HG03196 (cell line): Measurements from ENCODE around the gene RUNX2.
A peak's percentile ranks its signal among the peaks of the same experiment; 100 is the strongest.

Experiments used
- ATAC-seq: cut with Tn5 transposase; IDR thresholded peaks from one replicate; pipeline ENCODE4 v1.9.1; 2021; ENCODE audit not compliant: unreplicated experiment

RUNX2 gene

GRCh38 chr6:45350186-45350710 lies 22.1 kb downstream of the RUNX2 start:
- ATAC-seq = no peak

DNA sequence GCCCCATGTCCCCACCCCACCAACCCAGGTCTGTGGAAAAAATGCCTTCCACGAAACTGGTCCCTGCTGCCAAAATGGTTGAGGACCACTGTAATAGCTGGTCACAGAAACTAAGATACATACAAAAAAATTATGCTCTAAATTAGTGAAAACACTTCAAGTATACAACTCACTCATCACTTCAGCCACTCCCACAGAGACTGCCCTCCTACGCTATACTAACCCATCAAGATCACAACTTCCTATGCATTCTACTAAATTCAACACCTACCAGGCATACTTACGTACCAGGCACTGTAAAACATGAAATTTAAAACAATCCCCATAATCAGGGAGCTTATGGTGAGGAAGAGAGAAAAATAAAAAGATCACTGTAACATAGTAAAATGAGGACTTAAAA lies 22.9 kb downstream of the RUNX2 start:
- no peak for ATAC-seq

- ATAC-seq = no peak
Observed at GRCh38 chr6:45351667-45352066, 23.5 kb downstream of the RUNX2 start.

- no peak for ATAC-seq
Observed at GRCh38 chr6:45353654-45354053, 25.5 kb downstream of the RUNX2 start.

GRCh38 chr6:45364466-45364865 lies 36.3 kb downstream of the RUNX2 start:
- ATAC-seq = no peak

DNA sequence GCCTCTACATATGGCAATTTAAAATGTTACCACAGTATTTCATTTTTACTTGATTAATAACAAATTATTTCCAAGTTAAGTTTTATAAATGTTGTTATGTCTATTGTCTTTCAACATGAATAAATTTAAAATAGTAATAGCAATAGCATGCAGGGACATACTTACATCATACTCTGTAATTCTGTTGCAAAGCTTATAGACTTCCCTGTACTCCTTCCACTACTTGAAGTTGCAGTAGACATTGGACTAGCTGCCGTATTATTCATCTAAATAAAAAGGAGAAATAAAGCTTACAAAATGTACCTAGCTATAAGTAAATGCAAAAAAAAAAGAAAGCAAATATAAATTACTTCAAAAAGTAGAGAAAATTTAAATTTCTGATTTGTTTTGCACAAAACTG lies 36.9 kb downstream of the RUNX2 start:
- ATAC-seq = no peak

- ATAC-seq = no peak
Observed at GRCh38 chr6:45366534-45366933, 38.4 kb downstream of the RUNX2 start.

GRCh38 chr6:45367999-45368398 lies 39.9 kb downstream of the RUNX2 start:
- no peak for ATAC-seq

GRCh38 chr6:45369870-45370269 lies 41.7 kb downstream of the RUNX2 start:
- ATAC-seq = no peak

GRCh38 chr6:45371924-45372573 lies 43.9 kb downstream of the RUNX2 start:
- ATAC-seq = no peak

DNA sequence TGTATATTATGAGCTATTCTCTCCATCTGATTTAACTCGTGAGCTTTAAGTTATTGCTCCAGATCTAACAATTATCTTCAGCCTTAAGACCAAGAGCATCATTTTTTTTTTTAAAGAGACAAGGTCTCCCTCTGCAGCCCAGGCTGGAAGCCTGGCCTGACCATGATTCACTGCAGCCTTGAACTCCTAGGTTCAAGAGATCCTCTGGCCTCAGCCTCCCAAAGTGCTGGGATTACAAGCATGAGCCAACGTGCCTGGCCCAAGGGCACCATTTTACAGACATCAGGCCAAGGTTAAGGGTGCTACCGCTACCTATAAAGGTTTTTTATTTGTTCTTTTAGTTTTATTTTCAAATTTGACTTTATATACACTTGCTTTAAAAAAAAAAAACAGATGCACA lies 47.3 kb downstream of the RUNX2 start:
- no peak for ATAC-seq

- ATAC-seq = no peak
Observed at GRCh38 chr6:45376310-45377042, 48.3 kb downstream of the RUNX2 start.

DNA sequence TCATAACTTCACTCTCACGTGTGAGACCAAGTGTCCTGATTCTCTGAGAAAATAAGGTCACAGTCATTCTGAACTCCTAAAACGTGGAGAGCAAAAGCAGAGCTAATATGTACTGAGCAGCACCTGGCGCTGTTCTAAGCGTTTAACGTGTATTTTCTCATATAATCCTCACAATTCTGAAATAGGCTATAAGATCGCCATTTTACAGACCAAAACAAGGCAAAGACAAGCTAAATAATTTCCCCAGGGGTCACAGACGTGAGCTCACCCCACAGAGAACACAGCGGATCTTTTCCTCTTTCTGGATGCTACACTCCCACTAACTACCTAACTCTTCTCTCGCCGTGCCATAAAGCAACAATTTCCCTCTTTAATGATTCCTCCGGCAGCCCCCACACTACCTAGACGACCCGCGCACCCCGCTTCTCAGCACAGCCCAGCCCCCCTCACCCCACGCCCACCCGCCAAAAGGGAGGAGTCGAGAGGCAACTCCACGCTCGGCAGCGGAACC lies 49.0 kb downstream of the RUNX2 start:
- ATAC-seq = peak; percentile 4

DNA sequence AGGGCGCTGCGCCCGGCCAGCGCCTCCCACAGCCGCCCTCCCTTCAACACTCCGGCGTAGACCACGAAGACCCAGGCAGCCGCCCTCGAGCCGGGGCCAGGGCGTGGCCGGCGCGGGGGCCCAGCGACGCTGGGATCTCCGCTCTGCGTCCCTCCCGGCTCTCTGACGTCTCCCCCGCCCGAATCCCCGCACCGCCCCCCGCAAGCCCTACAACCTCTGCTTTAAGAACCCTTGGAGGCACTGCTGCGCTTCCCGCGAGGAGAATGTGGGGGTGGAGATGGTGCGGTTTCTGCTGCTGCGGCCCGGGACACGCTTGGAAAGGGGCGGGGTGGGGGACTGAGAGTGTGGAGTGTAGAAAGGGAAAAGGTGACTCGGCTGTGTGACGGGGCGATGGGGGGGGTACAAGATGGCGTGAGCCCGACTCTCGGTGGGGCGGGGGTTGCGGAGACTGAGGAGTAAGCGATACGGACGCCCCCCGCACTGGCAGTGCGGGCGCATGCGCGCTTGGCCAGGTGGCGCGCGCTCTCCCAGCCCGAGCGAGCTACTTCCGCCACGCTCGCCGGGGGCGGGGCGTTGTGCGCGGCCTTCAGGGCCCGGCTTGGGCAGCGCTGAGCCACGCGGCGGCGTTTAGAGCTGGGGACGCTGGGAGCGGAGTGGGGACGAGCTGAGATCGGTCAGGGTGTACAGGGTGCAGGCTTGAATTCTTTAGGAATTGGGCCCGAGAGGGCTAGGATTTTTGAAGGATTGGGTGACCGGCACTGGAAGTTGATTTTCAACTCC lies 49.6 kb downstream of the RUNX2 start, which contains the start of gene SUPT3H:
Gene SUPT3H (minus strand): TSS at position 381 of the 780 bp plus-strand sequence.
- peak; percentile 92 for ATAC-seq

DNA sequence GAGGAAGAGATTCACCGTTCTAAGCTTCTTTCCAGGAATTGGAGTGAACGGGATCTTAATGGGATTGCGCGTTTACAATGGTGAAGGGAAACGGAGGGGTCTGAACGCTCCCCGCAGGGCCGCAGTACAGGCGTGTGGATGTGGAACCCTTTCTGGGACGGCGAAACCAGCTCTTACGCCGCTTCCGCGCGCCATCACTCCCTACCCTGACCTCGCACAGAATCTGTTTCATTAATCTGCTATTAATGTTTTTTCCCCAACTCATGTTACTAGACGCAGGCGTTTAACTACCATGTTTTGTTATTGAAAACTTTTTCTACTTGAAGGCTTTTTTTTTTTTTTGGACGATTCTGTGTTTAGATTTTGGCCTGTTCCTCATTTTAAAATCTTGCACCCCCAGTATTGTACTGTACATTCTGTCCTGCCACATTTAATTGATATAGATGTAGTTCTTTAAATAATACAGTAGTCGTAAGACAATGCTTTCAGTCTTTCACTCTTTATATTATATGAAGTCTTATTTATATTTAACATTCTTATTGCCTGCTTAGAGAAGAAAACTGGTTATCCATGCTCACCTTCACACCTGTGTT lies 50.3 kb downstream of the RUNX2 start:
- peak; percentile 22 for ATAC-seq

DNA sequence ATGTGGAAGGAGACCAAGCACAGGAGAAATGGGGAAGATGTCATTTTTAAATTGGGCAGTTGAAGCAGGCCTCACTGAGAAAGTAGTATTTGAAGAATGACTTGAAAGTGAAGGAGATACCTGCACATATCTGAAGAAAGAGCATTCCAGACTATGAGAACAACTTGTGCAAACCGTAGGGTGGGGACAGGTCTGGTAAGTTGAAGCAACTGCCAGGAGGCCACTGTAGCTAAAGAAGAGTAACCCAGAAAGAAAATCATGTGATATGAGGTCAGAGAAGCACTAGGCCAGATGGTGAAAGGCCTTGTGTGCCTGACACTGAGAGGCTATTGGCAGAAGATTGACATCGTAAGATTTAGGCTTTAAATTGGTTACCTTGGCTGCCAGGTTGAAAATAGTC lies 54.3 kb downstream of the RUNX2 start:
- no peak for ATAC-seq

- ATAC-seq = no peak
Observed at GRCh38 chr6:45386501-45386900, 58.4 kb downstream of the RUNX2 start.

DNA sequence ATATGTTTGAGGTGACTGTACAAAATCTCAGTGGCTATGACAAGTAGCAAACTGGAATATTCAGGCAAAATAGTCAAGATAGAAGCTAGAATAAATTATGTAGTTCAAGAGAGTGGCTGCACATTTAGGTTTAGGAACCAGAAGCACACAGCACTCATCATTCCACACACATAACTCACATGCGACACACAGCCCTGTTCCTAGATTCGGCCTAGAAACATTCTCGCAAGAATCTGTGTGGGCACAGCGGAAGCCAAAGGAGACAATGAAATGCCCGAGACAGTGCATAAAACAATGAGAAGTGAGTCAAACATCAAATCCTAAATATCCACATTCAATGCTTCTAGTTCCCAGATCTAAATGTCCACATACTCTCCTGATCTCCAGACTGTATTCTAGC lies 59.1 kb downstream of the RUNX2 start:
- ATAC-seq = no peak

GRCh38 chr6:45388328-45388727 lies 60.2 kb downstream of the RUNX2 start:
- no peak for ATAC-seq

GRCh38 chr6:45394586-45395095 lies 66.5 kb downstream of the RUNX2 start:
- ATAC-seq = no peak
